MCF 10A (cell line): ENCODE measurements around the gene EHHADH. TPM values are rescaled to one million over a fixed set of nuclear protein-coding genes. Genes with fewer than 3 reads are reported as not detected.

ENCODE experiments used
- BruUV-seq: library from RNA; stranded (reverse); fragments of 400-500 nt; replicated peaks from 2 replicates; lab custom pipeline; 2021; lab: Mats Ljungman, UMichigan
- CTCF ChIA-PET: fragments of 300-600 bp; sonication (Branson Sonifier 250); formaldehyde crosslinking; extraction: SDS; loops from one replicate; lab custom pipeline; 2021; ENCODE audit warnings: antibody characterized with exemption, inconsistent platforms; lab: Yijun Ruan, JAX
- POLR2A ChIA-PET: fragments of 300-600, 350-650 bp; sonication (Branson Sonifier 250); formaldehyde crosslinking; extraction: SDS; loops from one replicate; lab custom pipeline; 2020; ENCODE audit warnings: antibody characterized with exemption, inconsistent platforms; lab: Yijun Ruan, JAX
- DNase-seq: peaks from one replicate; pipeline ENCODE4 v3.0.0-alpha.2; 2018; ENCODE audit not compliant: unreplicated experiment
- H3K27ac Mint-ChIP-seq: one replicate; pipeline ENCODE4 v1.8.0; 2022; ENCODE audit warnings: mild to moderate bottlenecking, low read depth, mixed read lengths; ENCODE audit not compliant: unreplicated experiment
- H3K27me3 Mint-ChIP-seq: one replicate; pipeline ENCODE4 v1.8.0; 2022; ENCODE audit warnings: mixed read lengths; ENCODE audit not compliant: insufficient read depth, unreplicated experiment
- H3K36me3 Mint-ChIP-seq: one replicate; pipeline ENCODE4 v1.8.0; 2022; ENCODE audit warnings: mild to moderate bottlenecking, moderate library complexity, mixed read lengths; ENCODE audit not compliant: insufficient read depth, unreplicated experiment
- H3K4me1 Mint-ChIP-seq: one replicate; pipeline ENCODE4 v1.8.0; 2022; ENCODE audit warnings: mixed read lengths; ENCODE audit not compliant: insufficient read depth, unreplicated experiment
- H3K4me3 Mint-ChIP-seq: one replicate; pipeline ENCODE4 v1.8.0; 2022; ENCODE audit warnings: mild to moderate bottlenecking, moderate library complexity, mixed read lengths; ENCODE audit not compliant: unreplicated experiment
- H3K9me3 Mint-ChIP-seq: one replicate; pipeline ENCODE4 v1.8.0; 2022; ENCODE audit warnings: mixed read lengths; ENCODE audit not compliant: unreplicated experiment
- intact Hi-C: fragments of 100-400 bp; cut with micrococcal nuclease; formaldehyde crosslinking; loops from 2 replicates; pipeline ENCODE4 v1.14.1; 2022
- microRNA-seq: library from miRNA; unstranded; fragments of <30 nt; microRNA quantifications from one replicate; pipeline ENCODE4 v1.2.0, GENCODE V29; 2022
- total RNA-seq: library from RNA; stranded (reverse); gene quantifications from 2 replicates; pipeline ENCODE4 v1.2.3, GENCODE V29; 2022
- TF ChIP-seq, protein P1 (sequence below): fragments of 200-600 bp; IDR thresholded peaks from one replicate; pipeline ENCODE4 v1.8.0; 2022; ENCODE audit warnings: antibody characterized with exemption, mild to moderate bottlenecking; ENCODE audit not compliant: unreplicated experiment

EHHADH gene
- total RNA-seq, 1 experiment from 2014 or later = 3.2 TPM

DNA sequence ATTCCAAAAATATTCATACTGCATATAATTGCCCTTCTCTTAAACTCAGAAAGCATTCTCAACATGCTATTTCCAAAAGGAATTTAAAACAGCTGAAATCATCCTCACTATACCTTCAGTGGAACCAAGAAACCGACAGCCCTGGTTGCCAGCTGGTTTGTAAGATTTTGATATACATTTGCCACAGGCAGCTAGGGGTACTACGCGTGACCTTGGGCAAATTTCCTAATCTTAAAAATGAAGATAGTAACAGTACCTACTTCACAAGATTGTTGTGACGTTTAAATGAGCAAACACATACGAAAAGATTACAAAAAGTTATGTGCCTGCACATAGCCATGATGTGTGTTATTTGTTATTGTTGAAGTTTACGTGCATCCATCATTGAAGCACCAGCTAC lies 108.3 kb downstream of the EHHADH start:
- Mint-ChIP-seq H3K4me1 (no peaks in the 10 kb centered on the region), H3K36me3 (no peaks in the 10 kb centered on the region), H3K4me3 (no peak overlapping the region), H3K9me3 (no peaks in the 10 kb centered on the region), H3K27me3 (peaks cover 28% of the 10 kb centered on the region), H3K27ac (no peak overlapping the region)
- ChIA-PET POLR2A (interaction anchor here (0.7 kb wide), 1 partner anchor 118 kb away, joined by 4 read pairs; no protein-coding TSS in a partner anchor), CTCF (interaction anchor here (0.6 to 0.7 kb wide), 2 partner anchors 50 to 74 kb away, joined by 3 to 4 read pairs; no protein-coding TSS in a partner anchor)
- intact Hi-C loops = no loop called here
- TF ChIP-seq, protein P1, sequence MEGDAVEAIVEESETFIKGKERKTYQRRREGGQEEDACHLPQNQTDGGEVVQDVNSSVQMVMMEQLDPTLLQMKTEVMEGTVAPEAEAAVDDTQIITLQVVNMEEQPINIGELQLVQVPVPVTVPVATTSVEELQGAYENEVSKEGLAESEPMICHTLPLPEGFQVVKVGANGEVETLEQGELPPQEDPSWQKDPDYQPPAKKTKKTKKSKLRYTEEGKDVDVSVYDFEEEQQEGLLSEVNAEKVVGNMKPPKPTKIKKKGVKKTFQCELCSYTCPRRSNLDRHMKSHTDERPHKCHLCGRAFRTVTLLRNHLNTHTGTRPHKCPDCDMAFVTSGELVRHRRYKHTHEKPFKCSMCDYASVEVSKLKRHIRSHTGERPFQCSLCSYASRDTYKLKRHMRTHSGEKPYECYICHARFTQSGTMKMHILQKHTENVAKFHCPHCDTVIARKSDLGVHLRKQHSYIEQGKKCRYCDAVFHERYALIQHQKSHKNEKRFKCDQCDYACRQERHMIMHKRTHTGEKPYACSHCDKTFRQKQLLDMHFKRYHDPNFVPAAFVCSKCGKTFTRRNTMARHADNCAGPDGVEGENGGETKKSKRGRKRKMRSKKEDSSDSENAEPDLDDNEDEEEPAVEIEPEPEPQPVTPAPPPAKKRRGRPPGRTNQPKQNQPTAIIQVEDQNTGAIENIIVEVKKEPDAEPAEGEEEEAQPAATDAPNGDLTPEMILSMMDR = no peak
- no TSS peak for BruUV-seq
- DNase-seq = no peak

DNA sequence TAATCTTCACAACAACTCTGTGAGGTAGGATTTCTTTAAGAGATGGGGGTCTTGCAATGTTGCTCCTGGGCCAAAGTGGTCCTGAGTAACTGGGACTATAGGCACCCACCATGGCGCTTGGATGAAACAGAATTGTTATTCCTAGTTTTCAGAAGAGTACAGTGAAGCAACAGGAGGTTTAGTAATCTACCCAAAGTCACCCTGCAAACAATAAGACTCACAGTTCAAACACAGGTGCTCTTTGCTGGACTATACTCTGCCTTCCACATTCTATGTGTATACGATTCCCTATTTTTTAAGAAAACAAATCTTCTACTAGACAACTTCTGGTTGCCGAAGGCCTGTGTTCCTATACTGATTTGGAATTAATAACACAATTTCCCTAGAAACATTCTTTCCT lies 109.1 kb downstream of the EHHADH start:
- intact Hi-C loops = no loop called here
- no peak overlapping the region for H3K27ac Mint-ChIP-seq
- H3K36me3 Mint-ChIP-seq = no peaks in the 10 kb centered on the region
- peaks cover 28% of the 10 kb centered on the region for H3K27me3 Mint-ChIP-seq
- POLR2A ChIA-PET = no interaction called here
- no TSS peak for BruUV-seq
- TF ChIP-seq, protein P1 = no peak
- no peak for DNase-seq
- H3K4me3 Mint-ChIP-seq = no peak overlapping the region
- H3K9me3 Mint-ChIP-seq = no peaks in the 10 kb centered on the region
- CTCF ChIA-PET = interaction anchor here (0.6 kb wide), 1 partner anchor 270 kb away, joined by 4 read pairs; no protein-coding TSS in a partner anchor
- H3K4me1 Mint-ChIP-seq = no peaks in the 10 kb centered on the region

Small RNA genes lying within 50 kb of the gene (microRNA-seq; reads per million reads assigned to microRNA genes)
- not detected for gene MIR5588

Other genes starting within 250 kb of the EHHADH start
- not detected in 2 replicates for gene C3orf70, start 101.0 kb downstream of the EHHADH start, total RNA-seq
- gene MAP3K13, start 109.1 kb upstream of the EHHADH start, total RNA-seq = 15.8 and 23.7 TPM in 2 replicates
- gene TMEM41A, start 245.0 kb upstream of the EHHADH start, total RNA-seq = 15.3 and 20.0 TPM in 2 replicates